BJ (cell line): ENCODE results near the gene KATNAL1. TPM values are rescaled to one million over a fixed set of nuclear protein-coding genes. Genes with fewer than 3 reads are reported as not detected.

Source experiments
- CTCF ChIA-PET: fragments of 350-600 bp; formaldehyde crosslinking; extraction: SDS; loops from one replicate; lab custom pipeline; 2021; ENCODE audit warnings: antibody characterized with exemption, inconsistent platforms; lab: Yijun Ruan, JAX
- POLR2A ChIA-PET: fragments of 300-600 bp; sonication (Branson Sonifier 250); formaldehyde crosslinking; extraction: SDS; loops from one replicate; lab custom pipeline; 2021; ENCODE audit warnings: antibody characterized with exemption; lab: Charles Lee
- DNase-seq: peaks from one replicate; pipeline ENCODE4 v3.0.0-alpha.2; 2011; ENCODE audit warnings: low read depth
- H3K27me3 ChIP-seq: 2 replicates; pipeline ENCODE4 v1.6.0; 2011; ENCODE audit warnings: low read length; ENCODE audit not compliant: control insufficient read depth, insufficient read depth
- H3K36me3 ChIP-seq: 2 replicates; pipeline ENCODE4 v1.5.1; 2011; ENCODE audit warnings: low read length; ENCODE audit not compliant: control insufficient read depth, insufficient read depth
- H3K4me3 ChIP-seq: 2 replicates; pipeline ENCODE4 v1.5.1; 2011; ENCODE audit warnings: low read depth, mild to moderate bottlenecking, control low read depth, low read length
- CTCF ChIP-seq: IDR thresholded peaks from 2 replicates; pipeline ENCODE4 v1.5.1; 2011; ENCODE audit warnings: low read depth, mild to moderate bottlenecking, control low read depth, inconsistent platforms, low read length, moderate library complexity; ENCODE audit not compliant: insufficient read depth
- polyA plus RNA-seq: library from polyadenylated mRNA; depleted of rRNA; stranded (reverse); fragments of >200 nt; gene quantifications from 2 replicates; pipeline ENCODE4 v1.2.3, GENCODE V29; 2011

Gene KATNAL1
- polyA plus RNA-seq, 1 experiment: 9.1 TPM

GRCh38 chr13:30307971-30308290 is 580 bp upstream of the KATNAL1 start:
- POLR2A ChIA-PET: no interaction called here
- no peak for DNase-seq
- TF ChIP-seq CTCF: no peak
- no peaks in the 10 kb centered on the region for H3K36me3 ChIP-seq
- H3K4me3 ChIP-seq: peak overlapping the region; percentile 75
- H3K27me3 ChIP-seq: no peaks in the 10 kb centered on the region
- CTCF ChIA-PET: interaction anchor here (0.7 to 2.4 kb wide), 5 partner anchors 10 to 175 kb away, joined by 3 to 11 read pairs (median 4); no protein-coding TSS in a partner anchor

GRCh38 chr13:30306762-30307193 is 573 bp downstream of the KATNAL1 start:
- POLR2A ChIA-PET: interaction anchor here (0.6 to 0.8 kb wide), 2 partner anchors 341 to 456 kb away, joined by 3 read pairs; partner anchors contain the start of gene UBL3
- Histone ChIP-seq H3K36me3 (no peaks in the 10 kb centered on the region), H3K4me3 (peak overlapping the region; percentile 75), H3K27me3 (no peaks in the 10 kb centered on the region)
- peak; percentile 44 for DNase-seq
- no peak for TF ChIP-seq CTCF
- CTCF ChIA-PET: interaction anchor here (0.8 to 2.4 kb wide), 7 partner anchors 11 to 559 kb away, joined by 3 to 11 read pairs (median 3); no protein-coding TSS in a partner anchor

GRCh38 chr13:30305456-30305970 is 1.8 kb downstream of the KATNAL1 start:
- DNase-seq: no peak
- H3K27me3 ChIP-seq: no peaks in the 10 kb centered on the region
- ChIA-PET CTCF (interaction anchor here (1.4 kb wide), 2 partner anchors 9 to 560 kb away, joined by 3 to 5 read pairs; no protein-coding TSS in a partner anchor), POLR2A (interaction anchor here (0.5 kb wide), 1 partner anchor 285 kb away, joined by 6 read pairs; no protein-coding TSS in a partner anchor)
- H3K4me3 ChIP-seq: peak overlapping the region; percentile 75
- H3K36me3 ChIP-seq: no peaks in the 10 kb centered on the region
- no peak for TF ChIP-seq CTCF

GRCh38 chr13:30303269-30303668 is 4.1 kb downstream of the KATNAL1 start:
- CTCF ChIA-PET: interaction anchor here (1.2 to 1.4 kb wide), 2 partner anchors 107 to 171 kb away, joined by 3 to 4 read pairs; no protein-coding TSS in a partner anchor
- Histone ChIP-seq H3K4me3 (no peak overlapping the region), H3K36me3 (no peaks in the 10 kb centered on the region), H3K27me3 (no peaks in the 10 kb centered on the region)
- POLR2A ChIA-PET: no interaction called here
- TF ChIP-seq CTCF: no peak
- DNase-seq: no peak

- ChIA-PET CTCF (no interaction called here), POLR2A (interaction anchor here (0.6 kb wide), 1 partner anchor 87 kb away, joined by 4 read pairs; no protein-coding TSS in a partner anchor)
- no peak for TF ChIP-seq CTCF
- no peaks in the 10 kb centered on the region for H3K27me3 ChIP-seq
- no peak for DNase-seq
- H3K36me3 ChIP-seq: no peaks in the 10 kb centered on the region
- no peak overlapping the region for H3K4me3 ChIP-seq
Observed at GRCh38 chr13:30301827-30302226, 5.5 kb downstream of the KATNAL1 start.
